ENCODE data around the gene RNF31.

DNA sequence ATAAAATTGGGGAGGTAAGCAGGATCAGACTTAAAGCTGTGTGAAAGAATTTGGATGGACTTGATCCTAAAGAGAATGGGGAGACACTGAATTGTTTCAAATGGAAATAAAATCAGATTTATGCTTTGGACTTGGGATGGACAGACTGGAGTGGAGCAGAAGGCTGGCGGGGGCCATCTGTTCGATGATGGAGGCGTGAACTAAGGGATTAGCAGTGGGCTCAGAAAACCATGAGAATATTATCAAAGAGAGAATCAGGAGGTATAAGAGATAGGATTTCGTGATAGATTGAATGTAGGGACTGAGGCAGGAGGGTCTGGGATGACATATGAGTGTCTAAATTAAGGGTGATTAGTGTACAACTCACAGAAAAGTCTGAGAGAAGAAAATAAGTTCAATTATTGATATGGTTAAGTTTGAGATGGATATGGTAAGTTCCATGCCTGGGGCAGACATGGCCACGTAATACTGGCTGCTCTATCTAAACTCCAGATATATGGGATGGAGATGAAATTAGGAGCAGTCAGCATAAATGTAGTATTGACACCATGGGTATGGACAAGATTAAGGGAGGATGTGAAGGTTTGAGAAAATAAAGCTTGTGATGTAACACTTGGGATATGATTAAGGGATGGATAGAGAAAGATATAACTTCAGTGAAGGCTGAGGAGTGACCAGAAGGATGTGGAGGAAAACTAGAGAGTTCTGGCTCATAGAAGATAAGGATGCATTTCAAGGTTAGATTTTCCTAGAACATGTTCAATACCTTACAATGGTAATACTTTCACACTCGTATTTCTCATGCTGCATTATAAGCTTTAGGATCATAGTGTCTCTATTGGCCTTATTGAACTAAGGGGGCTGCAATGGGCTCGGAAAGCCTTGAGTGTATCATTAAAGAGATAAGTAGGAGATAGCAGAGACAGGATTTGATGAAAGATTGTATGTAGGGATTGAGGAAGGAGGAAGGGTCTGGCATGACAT is 57.2 kb downstream of the RNF31 start:
- TF ChIP-seq, protein P1, sequence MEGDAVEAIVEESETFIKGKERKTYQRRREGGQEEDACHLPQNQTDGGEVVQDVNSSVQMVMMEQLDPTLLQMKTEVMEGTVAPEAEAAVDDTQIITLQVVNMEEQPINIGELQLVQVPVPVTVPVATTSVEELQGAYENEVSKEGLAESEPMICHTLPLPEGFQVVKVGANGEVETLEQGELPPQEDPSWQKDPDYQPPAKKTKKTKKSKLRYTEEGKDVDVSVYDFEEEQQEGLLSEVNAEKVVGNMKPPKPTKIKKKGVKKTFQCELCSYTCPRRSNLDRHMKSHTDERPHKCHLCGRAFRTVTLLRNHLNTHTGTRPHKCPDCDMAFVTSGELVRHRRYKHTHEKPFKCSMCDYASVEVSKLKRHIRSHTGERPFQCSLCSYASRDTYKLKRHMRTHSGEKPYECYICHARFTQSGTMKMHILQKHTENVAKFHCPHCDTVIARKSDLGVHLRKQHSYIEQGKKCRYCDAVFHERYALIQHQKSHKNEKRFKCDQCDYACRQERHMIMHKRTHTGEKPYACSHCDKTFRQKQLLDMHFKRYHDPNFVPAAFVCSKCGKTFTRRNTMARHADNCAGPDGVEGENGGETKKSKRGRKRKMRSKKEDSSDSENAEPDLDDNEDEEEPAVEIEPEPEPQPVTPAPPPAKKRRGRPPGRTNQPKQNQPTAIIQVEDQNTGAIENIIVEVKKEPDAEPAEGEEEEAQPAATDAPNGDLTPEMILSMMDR (IDR thresholded peaks at IDR 0.05): no peak
- TF ChIP-seq POLR2A (IDR thresholded peaks at IDR 0.05) (no peak), EP300 (IDR thresholded peaks at IDR 0.05) (no peak)

All from ovary (tissue), 3 donors.